Midbrain (tissue), 1 donor: ENCODE data around the gene HOOK2.
"Not testable (repeated sequence)": the region's sequence is repeated elsewhere in the genome, so short reads cannot be mapped to it uniquely, and the experiment has no call there.

Experiments
- DNase-seq: peaks from one replicate; lab custom pipeline; 2025; lab: John Stamatoyannopoulos, UW

Gene HOOK2

GRCh38 chr19:12774588-12775555, at the start of gene HOOK2:
TSS of gene HOOK2 (minus strand) at chr19:12775552. CDS start at chr19:12775449, 103 bp downstream.
- no peak for DNase-seq

- DNase-seq, result no peak
These were observed 46.4 kb upstream of the HOOK2 start for GRCh38 chr19:12821761-12822160.

GRCh38 chr19:12817810-12818209, 42.5 kb upstream of the HOOK2 start:
- DNase-seq, result not testable (repeated sequence)

GRCh38 chr19:12817188-12817587, 41.8 kb upstream of the HOOK2 start:
- not testable (repeated sequence) for DNase-seq

- DNase-seq, result no peak
These were observed 39.7 kb upstream of the HOOK2 start for GRCh38 chr19:12815088-12815487.

- DNase-seq, result peak; percentile 92
These were observed 31.1 kb upstream of the HOOK2 start, which contains the start of gene RNASEH2A for GRCh38 chr19:12806242-12807081. TSS of gene RNASEH2A (plus strand) at chr19:12806584. CDS start at chr19:12806674, 90 bp downstream.

GRCh38 chr19:12804051-12804450, 28.7 kb upstream of the HOOK2 start:
- DNase-seq, result no peak

GRCh38 chr19:12802267-12803106, 27.1 kb upstream of the HOOK2 start:
- DNase-seq, result no peak

- peak; percentile 85 for DNase-seq
These were observed 26.3 kb upstream of the HOOK2 start, which contains the start of the genes PRDX2 and THSD8 for GRCh38 chr19:12801466-12802266. TSS of gene PRDX2 (minus strand) at chr19:12801800. CDS start at chr19:12801261, 539 bp downstream. TSS of gene THSD8 (plus strand) at chr19:12802069. CDS start at chr19:12802072, 3 bp downstream.

GRCh38 chr19:12800923-12801465, 25.6 kb upstream of the HOOK2 start:
- no peak for DNase-seq

- DNase-seq, result no peak
These were observed 25.1 kb upstream of the HOOK2 start for GRCh38 chr19:12800466-12800770.

GRCh38 chr19:12799742-12800465, 24.6 kb upstream of the HOOK2 start:
- no peak for DNase-seq

GRCh38 chr19:12797607-12798006, 22.3 kb upstream of the HOOK2 start:
- not testable (repeated sequence) for DNase-seq

- DNase-seq, result no peak
These were observed 21.8 kb upstream of the HOOK2 start for GRCh38 chr19:12797141-12797587.

GRCh38 chr19:12796146-12797071, 21.1 kb upstream of the HOOK2 start:
- peak; percentile 85 for DNase-seq

GRCh38 chr19:12794971-12795381, 19.6 kb upstream of the HOOK2 start:
- DNase-seq, result no peak

GRCh38 chr19:12794196-12794941, 19.0 kb upstream of the HOOK2 start:
- no peak for DNase-seq
